ENCODE results near the gene ISLR2. TPM values are rescaled to one million over a fixed set of nuclear protein-coding genes. Genes with fewer than 3 reads are reported as not detected.

Gene ISLR2
- total RNA-seq, 1 donor from 2014 or later, result 1.8 TPM

- no peak for DNase-seq (ENCODE audit: low spot score)
Measured at GRCh38 chr15:74178326-74179100, 48.1 kb downstream of the ISLR2 start.

GRCh38 chr15:74179101-74179841 lies 48.9 kb downstream of the ISLR2 start:
- DNase-seq (ENCODE audit: low spot score), result peak; percentile 57

GRCh38 chr15:74179983-74180880 lies 49.8 kb downstream of the ISLR2 start:
- no peak for DNase-seq (ENCODE audit: low spot score)

GRCh38 chr15:74180881-74181602 lies 50.7 kb downstream of the ISLR2 start:
- DNase-seq (ENCODE audit: low spot score), result no peak

GRCh38 chr15:74182131-74182530 lies 51.7 kb downstream of the ISLR2 start:
- DNase-seq (ENCODE audit: low spot score), result no peak

GRCh38 chr15:74184582-74185091 lies 54.3 kb downstream of the ISLR2 start:
- no peak for DNase-seq (ENCODE audit: low spot score)

GRCh38 chr15:74185710-74186348 lies 55.4 kb downstream of the ISLR2 start:
- no peak for DNase-seq (ENCODE audit: low spot score)

Other genes with a start within 250 kb of the ISLR2 start
- 20.2 TPM for gene LOXL1, start 204.1 kb upstream of the ISLR2 start, total RNA-seq
- gene STOML1, start 138.3 kb upstream of the ISLR2 start, total RNA-seq, result 20.3 TPM
- 59.6 TPM for gene PML, start 135.9 kb upstream of the ISLR2 start, total RNA-seq
- gene GOLGA6A, start 48.0 kb upstream of the ISLR2 start, total RNA-seq, result not detected
- 53.0 TPM for gene ISLR, start 43.1 kb downstream of the ISLR2 start, total RNA-seq
- gene STRA6, start 72.2 kb downstream of the ISLR2 start, total RNA-seq, result 0.75 TPM
- 1.0 TPM for gene CCDC33, start 105.7 kb downstream of the ISLR2 start, total RNA-seq
- gene CYP11A1, start 237.1 kb downstream of the ISLR2 start, total RNA-seq, result 0.72 TPM